GM19467 (cell line): ENCODE results near the gene KDM4F.

Experiments
- ATAC-seq: cut with Tn5 transposase; IDR thresholded peaks from one replicate; pipeline ENCODE4 v1.9.1; 2021; ENCODE audit warnings: mild to moderate bottlenecking, moderate library complexity; ENCODE audit not compliant: unreplicated experiment

KDM4F gene

DNA sequence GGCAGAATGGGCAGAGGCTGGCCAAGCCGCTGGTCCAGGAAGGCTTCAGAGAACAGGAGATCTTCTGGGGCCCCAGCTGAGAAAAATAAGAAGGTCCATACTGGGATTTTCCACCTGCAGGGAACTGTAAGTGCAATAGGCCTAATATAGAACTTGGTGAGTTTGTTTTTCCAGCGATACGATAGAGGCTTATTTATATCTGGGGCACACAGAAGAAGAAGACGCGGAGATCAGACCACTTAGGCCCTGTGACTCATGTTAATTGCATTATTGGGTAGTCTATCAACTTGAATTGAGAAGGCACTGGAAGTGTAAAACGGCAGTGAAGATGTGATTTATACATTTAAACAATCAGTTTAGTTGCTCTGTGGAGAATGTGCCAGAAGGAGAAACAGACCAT lies 9.8 kb downstream of the KDM4F start:
- no peak for ATAC-seq

DNA sequence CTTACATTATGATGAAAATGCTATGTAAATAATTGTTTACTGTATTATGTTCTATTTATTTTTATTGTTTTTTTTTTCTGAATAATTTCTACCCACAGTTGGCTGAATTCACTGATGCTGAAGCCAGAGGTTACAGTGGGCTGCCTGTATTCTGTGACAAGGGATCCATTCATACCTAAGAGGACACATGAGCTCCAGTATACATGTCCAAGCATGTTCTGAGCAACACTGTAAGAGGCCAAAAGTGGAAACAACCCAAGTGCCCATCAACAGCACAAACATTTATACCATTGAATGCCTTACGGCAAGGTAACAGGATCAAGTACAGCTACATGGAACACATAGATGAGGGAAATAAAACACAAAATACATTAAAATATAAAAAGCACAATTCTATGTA lies 16.1 kb downstream of the KDM4F start:
- ATAC-seq = no peak

DNA sequence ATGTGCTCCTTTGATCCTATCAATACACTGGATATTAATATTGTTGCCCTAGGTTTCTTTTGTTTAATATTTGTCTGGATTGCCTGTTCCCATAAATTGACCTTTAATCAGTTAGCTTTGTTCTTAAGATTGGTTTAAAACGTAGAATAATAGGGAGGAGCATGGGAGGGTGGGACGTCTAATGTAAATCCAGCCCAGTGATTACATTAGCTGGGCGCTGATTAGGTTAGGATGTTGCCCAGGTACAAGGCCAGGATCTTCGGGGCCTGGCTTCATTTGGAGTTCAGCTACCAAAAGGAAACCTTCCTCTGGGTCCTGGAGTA lies 17.5 kb downstream of the KDM4F start, which contains the start of gene SRSF8:
Gene SRSF8, plus strand, starts transcription at position 204 of the 323 bp plus-strand sequence. CDS start 308 bp downstream, outside the sequence.
- peak; percentile 34 for ATAC-seq

DNA sequence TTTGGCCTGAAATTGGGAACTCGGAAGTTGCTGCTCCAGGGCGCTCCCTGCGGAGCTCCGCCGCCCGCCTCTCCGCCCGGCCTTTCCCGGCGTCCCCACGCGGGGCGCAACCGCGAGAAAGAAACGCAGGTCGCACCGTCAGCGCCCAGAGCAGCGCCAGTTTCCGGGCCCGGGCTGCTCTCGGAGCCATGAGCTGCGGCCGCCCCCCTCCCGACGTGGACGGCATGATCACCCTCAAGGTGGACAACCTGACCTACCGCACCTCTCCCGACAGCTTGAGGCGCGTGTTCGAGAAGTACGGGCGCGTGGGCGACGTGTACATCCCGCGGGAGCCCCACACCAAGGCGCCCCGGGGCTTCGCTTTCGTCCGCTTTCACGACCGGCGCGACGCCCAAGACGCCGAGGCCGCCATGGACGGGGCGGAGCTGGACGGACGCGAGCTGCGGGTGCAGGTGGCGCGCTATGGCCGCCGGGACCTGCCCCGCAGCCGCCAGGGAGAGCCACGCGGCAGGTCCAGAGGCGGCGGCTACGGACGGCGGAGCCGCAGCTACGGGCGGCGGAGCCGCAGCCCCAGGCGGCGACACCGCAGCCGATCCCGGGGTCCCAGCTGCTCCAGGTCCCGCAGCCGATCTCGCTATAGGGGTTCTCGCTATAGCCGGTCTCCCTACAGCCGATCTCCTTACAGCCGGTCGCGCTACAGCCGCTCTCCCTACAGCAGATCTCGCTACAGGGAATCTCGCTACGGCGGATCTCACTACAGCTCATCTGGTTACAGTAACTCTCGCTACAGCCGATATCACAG lies 18.0 kb downstream of the KDM4F start:
- ATAC-seq = peak; percentile 56

DNA sequence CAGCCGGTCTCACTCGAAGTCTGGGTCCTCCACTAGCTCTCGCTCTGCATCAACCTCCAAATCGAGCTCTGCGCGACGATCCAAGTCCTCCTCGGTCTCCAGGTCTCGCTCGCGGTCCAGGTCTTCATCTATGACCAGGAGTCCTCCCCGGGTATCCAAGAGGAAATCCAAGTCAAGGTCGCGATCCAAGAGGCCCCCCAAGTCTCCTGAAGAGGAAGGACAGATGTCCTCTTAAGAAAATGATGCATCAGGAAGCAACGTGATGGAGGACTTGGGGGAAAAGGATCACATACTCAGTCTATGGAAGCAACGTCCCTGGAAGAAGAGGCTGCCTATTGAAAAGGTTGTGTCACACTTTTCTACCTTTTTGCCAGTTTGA lies 18.6 kb downstream of the KDM4F start:
- no peak for ATAC-seq

DNA sequence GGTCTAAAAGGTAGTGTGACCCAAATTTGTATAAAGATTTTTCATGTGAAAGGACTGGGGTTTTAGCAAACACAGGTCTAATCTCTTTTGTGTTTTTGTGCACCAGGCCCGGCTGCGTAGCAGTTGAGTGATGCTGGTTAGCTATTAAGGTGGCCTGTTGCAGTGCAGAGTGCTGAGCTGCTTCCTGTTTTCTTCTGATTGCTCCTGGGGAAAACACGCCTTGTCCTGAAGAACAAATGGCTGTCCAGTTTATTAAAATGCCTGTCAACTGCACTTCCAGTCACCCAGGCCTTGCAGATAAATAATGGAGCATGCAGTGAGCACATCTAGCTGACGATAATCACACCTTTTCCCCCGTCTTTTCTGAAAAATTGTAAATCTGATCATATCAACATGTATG lies 19.3 kb downstream of the KDM4F start:
- peak; percentile 70 for ATAC-seq

DNA sequence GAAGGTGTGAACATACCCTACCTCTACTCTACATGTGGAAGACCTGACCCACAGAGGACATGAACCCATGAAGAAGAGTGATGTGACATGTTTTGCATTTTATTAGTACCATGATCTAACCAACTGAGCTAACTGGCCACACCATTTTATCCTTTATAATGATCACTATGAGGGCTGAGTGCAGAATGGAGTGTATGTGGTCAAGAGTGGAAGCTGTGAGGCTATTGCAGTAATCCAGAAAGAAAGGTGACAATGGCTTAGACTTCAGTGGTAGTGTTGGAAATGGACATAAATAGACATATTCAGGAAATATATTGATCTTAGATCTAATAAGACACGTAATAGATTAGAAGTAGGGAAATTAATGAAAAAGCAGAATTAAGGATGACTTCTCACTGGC lies 21.2 kb downstream of the KDM4F start:
- ATAC-seq = no peak

DNA sequence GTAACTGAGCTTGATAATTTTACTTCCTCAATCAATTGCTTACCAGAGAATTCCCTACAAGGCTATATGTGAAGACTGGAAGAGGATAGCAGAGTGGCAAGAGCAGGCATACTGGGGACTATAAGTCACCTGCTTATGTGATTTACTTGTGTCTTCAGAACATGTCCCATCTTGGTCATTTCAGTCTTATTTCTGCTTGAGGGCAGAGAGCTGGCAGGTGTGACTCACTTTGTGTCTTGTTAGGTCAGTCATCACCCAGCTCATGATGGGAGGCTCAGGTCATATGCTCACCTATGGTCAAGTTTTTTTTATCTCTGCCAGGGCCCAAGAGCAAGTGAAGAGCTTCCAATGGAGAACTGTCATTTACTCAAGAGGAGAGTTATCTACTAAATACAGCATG lies 23.7 kb downstream of the KDM4F start:
- ATAC-seq = no peak

DNA sequence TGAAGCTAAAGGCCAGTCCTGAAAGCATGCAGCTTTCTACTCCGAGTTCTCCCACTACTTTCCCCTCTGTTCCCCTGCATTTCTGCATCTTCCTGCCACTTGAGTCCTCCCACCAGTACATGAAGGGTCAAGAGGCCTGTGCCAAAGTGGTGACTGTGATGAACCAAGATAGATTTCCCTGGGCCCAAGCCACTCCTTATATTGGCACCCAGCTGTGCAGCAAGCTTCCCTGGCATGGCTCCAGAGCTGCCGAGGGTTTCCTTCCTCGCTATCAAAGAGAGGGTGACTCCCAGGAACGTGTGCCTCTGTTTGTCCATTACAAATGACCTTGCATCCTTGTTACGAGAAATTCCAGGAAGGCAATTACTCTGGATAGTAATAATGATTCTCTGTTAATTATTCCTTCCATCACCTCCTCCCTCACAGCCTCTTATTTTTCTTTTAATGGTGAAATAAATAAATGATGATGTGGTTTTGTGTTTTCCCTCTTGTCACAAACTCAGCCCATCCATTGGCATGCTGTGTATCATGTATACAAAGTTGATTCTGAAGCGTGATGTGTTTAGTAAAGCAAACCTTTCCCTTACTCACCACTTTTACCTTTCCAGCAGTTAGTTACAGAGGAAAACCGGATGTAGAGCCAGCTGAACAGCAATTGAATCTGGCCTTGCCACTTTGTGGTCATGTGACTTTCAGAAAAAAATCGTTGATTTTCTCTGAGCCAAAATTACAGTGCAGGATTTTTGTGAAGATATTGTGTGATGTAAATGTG lies 25.8 kb downstream of the KDM4F start:
- ATAC-seq = no peak

DNA sequence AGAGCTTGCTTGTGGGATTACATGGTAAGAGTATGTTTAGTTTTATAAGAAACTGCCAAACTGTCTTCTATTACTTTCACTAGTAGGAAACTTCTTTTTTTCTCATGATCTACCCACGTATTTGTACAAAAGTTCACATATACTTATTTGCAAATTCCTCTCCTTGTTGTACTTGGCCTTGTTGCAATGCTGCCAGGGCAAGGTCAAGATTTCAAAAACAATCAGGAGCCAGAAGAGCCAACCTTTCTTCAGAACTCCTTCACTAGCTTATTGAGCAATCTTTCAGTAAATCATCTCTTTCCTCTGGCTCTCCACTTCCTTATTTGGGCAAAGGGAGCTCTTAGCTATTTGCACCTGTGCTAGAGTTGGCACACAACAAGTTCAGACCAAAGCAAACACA lies 27.2 kb downstream of the KDM4F start:
- peak; percentile 74 for ATAC-seq

DNA sequence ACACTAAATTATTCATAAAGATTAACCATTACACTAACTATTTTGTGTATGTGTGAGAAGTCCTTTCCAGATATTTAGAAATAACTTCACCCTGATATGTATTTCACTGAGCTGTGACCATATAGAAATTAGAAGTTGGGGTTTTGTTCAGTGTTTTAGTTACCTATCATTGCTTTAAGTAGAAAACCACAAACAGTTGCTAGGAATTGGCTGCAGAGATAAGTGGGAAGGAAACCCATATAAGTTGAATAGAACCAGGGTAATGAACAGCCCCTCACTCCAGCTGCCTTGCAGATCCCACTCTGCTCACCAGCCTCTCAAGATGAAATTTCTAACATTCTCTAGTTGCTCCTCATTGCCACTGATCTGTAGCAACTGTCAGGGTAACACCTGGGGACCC lies 27.8 kb downstream of the KDM4F start:
- ATAC-seq = peak; percentile 16

DNA sequence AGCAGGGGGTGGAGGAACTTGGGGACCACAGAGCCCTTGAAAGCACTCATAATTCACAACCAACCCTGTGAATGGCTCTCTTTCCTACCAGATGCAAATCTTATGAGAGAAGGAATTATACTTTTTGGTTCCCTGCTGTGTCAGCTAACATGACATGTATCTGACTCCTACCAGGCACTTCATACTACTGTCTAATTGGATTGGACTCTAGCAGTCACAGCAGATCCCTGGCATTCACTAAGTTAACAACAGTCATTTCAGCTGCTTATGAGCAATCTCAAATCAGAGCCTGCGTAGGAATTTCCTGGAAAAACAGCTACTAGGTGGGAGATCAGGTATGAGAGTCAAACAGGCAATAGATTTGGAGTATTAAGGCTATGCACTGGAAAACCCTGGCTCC lies 29.3 kb downstream of the KDM4F start:
- no peak for ATAC-seq

DNA sequence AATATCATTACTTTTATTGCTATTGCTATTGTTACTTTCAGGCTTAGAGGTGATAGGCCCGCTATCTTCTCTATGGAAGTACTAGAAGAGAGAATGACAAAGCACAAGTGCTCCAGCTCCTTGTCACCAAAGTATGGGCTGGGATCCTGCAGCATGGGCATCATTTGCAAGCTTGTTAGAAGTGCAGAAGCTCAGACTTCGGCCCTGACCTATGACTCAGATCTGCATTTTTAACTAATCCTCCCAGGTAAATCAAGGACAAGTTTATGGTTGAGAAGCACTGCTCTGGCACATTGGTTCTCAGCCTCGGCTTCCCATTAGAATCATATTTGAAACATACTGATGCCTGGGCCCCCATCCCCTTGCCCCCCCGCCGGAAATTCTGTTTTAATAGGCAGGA lies 31.8 kb downstream of the KDM4F start:
- no peak for ATAC-seq

DNA sequence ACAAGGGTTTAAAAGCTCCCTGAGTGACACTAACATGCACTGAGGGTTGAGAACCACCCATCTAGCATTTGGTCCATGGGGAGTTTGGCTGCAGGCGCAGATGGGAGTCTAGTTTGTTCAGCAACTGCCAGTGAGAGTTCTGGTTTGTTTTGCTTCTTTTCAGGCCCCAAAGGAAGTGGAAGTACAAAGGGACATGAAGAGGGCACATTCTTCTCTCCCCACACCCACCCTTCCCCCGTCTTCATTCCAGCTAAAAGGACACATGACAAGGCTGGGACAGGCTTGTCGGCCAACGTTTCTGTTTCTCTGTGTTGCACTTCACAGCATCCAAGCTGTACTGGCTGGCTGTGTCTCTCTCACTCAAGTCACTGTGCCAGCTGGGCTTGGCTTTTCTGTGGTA lies 32.2 kb downstream of the KDM4F start:
- ATAC-seq = no peak

DNA sequence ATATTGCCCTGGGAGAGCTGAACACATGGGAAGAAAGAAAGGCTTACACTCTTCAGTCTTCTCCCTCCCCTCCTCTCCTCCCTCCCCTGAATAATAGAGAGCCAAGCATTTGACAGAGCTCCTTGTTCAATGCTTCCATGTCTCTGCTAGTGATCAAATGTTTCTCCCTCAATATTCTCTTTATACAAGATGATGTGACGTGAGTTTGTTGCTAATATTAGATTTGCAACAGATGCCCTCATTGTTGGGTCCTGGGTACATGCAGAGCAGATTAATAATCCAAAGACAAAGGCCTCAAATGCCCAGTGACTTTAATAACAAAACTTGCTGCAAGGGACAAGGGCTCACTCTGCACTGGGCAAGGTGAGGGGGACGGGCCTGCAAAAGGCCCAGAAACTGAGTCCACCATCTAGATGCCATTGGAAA lies 33.4 kb downstream of the KDM4F start:
- ATAC-seq = no peak

DNA sequence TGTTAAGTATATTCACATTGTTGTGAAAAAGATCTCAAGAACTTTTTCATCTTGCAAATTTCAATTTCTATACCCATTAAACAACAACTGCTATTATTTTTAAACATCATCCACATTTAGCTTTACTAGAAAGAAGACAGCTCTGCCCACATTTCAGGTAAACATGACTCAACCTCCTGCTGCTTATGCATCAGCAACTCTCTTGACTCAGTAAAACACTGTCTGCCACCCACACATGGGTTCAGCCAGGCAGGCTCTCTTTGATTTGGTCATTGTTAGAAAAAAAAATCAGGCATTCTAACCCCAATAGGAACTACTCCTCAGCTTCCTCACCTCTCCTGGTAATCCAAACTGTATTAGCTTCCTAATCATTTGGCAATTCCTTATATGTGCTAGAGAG lies 35.3 kb downstream of the KDM4F start:
- ATAC-seq = no peak

DNA sequence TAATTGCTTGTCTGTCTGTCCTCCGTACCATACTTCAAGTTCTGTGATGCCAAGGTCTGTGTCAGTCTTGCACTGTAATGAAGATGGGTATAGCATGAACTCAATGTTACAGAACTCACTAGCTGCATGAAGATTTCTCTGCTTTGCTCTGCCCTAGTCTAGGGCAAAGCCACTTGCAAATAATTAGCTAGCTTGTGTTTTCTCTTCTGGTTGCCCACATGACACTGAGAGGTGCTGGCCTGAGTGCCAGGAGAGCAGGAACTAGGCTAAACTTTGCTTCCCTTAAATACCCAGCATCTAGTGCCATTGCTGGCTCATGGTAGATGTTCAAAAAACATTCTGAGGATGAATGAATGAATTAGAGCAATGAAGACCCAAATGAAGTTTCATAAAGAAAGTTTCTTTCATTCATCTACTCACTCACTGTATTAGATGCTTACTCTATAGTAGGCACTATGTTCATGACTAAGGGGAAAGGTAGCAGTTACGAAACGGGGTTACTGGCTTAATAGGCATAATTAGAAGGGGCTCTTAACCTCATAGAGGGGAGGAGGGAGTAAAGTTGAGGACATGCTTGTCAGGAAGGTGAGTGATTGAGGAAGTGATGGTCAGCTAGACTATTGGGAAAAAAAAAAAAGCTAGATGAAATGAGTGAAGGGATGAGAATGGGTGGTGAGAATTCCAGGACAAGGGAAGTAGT lies 36.0 kb downstream of the KDM4F start:
- no peak for ATAC-seq

DNA sequence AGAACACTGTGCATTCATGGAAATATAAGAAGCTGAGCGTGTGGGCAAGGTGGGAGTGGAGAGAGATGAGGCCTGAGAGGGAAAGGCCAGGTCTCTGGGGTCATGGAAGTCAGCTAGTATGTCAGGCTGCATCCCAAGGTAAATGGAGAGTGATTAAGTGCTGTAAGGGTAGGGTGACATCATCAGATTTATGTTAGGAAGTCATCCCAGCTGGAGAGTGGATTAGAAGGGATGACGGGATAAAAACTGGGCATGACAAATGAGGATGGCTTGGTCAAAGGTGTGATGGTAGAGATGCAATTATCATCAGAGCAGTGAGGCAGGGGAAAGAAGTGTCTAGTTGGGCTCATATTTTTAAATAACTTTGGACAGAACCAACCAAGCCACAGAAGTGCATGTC lies 36.9 kb downstream of the KDM4F start:
- ATAC-seq = no peak

DNA sequence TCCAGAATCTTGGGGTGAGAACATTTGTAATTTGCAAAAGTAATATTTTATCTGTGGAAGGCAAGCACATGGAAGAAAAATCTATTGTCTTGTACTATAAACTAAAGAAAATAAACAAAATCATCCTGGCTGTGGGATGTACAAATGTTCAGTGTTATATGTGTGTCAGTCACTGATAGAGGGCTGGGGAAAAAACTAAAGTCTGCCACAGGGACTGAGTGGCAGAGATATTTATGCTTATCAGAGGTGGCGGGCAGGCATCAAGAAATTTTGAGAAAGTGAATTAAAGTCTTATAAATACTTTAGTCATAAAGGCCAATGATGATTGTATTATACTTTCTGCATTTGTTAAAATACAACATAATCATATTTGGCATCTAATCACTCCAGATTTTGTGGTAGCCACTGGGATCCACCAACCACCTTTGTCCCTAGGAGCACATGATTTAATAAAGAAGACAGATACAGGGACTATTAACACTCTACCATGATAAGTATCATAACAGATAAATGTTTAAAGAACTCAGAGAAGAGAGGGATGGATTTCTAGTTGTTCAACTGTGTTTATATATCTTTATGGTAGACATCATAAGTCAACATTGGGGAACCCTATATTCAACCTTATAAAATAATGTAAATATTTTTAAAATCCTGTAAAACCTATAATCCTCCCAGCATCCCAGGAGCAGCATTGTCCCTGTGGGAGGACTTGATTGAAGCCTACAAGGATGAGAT lies 37.8 kb downstream of the KDM4F start:
- ATAC-seq = no peak

DNA sequence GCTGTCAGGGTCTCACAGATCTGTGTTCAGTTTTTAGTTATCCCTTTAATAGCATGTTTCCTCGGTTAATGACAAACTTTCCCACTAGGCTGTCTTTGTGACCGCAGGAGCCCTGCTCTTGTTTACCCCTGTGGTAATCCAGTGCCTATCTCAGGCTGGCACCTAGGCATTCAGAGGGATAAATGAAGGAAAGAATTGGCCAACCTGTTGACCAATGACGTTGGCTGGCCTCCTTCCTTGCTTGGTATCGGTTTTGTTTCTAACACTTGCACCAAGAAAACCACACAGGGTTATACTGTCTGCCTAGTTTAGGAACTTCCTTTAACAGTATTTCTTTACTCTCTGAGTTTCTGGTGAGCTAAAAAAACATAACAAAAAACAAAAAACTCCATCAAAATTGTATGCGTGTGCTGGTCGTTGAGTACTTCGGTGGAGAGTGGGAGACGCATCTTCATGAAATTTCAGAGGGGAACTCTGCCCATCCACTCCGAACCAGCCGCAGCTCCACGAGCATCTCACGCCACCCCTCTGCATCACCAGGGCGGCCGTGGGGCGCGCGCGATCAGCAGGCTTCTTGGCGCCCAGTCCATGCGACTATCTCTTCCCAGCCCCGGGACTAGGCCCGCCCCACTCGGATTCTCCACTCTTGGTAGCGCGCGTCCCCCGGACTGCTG lies 39.9 kb downstream of the KDM4F start:
- ATAC-seq = peak; percentile 47
